IPS DF 6.9 (cell line): ENCODE data around the gene RUNX1.
"Not testable (repeated sequence)": the region's sequence is repeated elsewhere in the genome, so short reads cannot be mapped to it uniquely, and the experiment has no call there.

Experiments
- DNase-seq: peaks from one replicate; pipeline ENCODE4 v3.0.0-alpha.2; 2013; ENCODE audit warnings: low read depth, low spot score
- H3K27ac ChIP-seq: one replicate; pipeline ENCODE4 v1.5.1; 2013; ENCODE audit warnings: low read length, control low read depth
- H3K27me3 ChIP-seq: 2 replicates; pipeline ENCODE4 v1.6.1; 2013; ENCODE audit warnings: mild to moderate bottlenecking, low read length; ENCODE audit not compliant: control insufficient read depth, insufficient read depth
- H3K36me3 ChIP-seq: 2 replicates; pipeline ENCODE4 v1.6.1; 2013; ENCODE audit warnings: low read length; ENCODE audit not compliant: control insufficient read depth, insufficient read depth
- H3K4me1 ChIP-seq: 2 replicates; pipeline ENCODE4 v1.6.1; 2013; ENCODE audit warnings: low read length; ENCODE audit not compliant: control insufficient read depth, insufficient read depth
- H3K4me3 ChIP-seq: 2 replicates; pipeline ENCODE4 v1.5.1; 2013; ENCODE audit warnings: mild to moderate bottlenecking, low read length
- H3K9me3 ChIP-seq: 2 replicates; pipeline ENCODE4 v1.6.1; 2013; ENCODE audit warnings: low read length, inconsistent platforms; ENCODE audit not compliant: control insufficient read depth, insufficient read depth
- WGBS: extraction: QIAGEN DNeasy Blood & Tissue Kit; methylation state at CpG from one replicate; pipeline ENCODE4 v1.1.7; 2013; ENCODE audit warnings: mixed read lengths, missing lambda C conversion rate; ENCODE audit not compliant: insufficient read length, insufficient coverage; 5-methylcytosine and 5-hydroxymethylcytosine counted together

Gene RUNX1

GRCh38 chr21:34959607-34960006, 89.5 kb downstream of the RUNX1 start:
- WGBS: no CpG with 5 or more reads among the region's 1 CpG
- no peaks in the 10 kb centered on the region for H3K36me3 ChIP-seq
- H3K4me1 ChIP-seq: no peaks in the 10 kb centered on the region

GRCh38 chr21:34958040-34958439, 91.1 kb downstream of the RUNX1 start:
- no peak for DNase-seq
- Histone ChIP-seq H3K27ac (no peak overlapping the region), H3K9me3 (no peaks in the 10 kb centered on the region), H3K27me3 (no peaks in the 10 kb centered on the region), H3K36me3 (no peaks in the 10 kb centered on the region), H3K4me1 (no peaks in the 10 kb centered on the region), H3K4me3 (no peak overlapping the region)
- WGBS: no CpG with 5 or more reads among the region's 4 CpGs

More at GRCh38 chr21:34959607-34960006, 89.5 kb downstream of the RUNX1 start:
- no peak overlapping the region for H3K27ac ChIP-seq
- H3K27me3 ChIP-seq: no peaks in the 10 kb centered on the region
- no peak for DNase-seq
- no peaks in the 10 kb centered on the region for H3K9me3 ChIP-seq
- no peak overlapping the region for H3K4me3 ChIP-seq

- WGBS: no CpG with 5 or more reads among the region's 11 CpGs
- Histone ChIP-seq H3K36me3 (no peaks in the 10 kb centered on the region), H3K27me3 (no peaks in the 10 kb centered on the region), H3K4me3 (no peak overlapping the region), H3K9me3 (no peaks in the 10 kb centered on the region), H3K27ac (no peak overlapping the region), H3K4me1 (no peaks in the 10 kb centered on the region)
- DNase-seq: no peak
These were observed 92.4 kb downstream of the RUNX1 start for GRCh38 chr21:34956416-34957316.

GRCh38 chr21:34953950-34954349, 95.2 kb downstream of the RUNX1 start:
- Histone ChIP-seq H3K4me1 (no peaks in the 10 kb centered on the region), H3K36me3 (no peaks in the 10 kb centered on the region), H3K27ac (no peak overlapping the region), H3K9me3 (no peaks in the 10 kb centered on the region), H3K27me3 (no peaks in the 10 kb centered on the region), H3K4me3 (no peak overlapping the region)
- DNase-seq: no peak

GRCh38 chr21:34952701-34953100, 96.4 kb downstream of the RUNX1 start:
- H3K27ac ChIP-seq: no peak overlapping the region
- H3K9me3 ChIP-seq: no peaks in the 10 kb centered on the region
- DNase-seq: no peak
- H3K27me3 ChIP-seq: no peaks in the 10 kb centered on the region
- no peak overlapping the region for H3K4me3 ChIP-seq
- WGBS: no CpG with 5 or more reads among the region's 1 CpG
- no peaks in the 10 kb centered on the region for H3K4me1 ChIP-seq
- H3K36me3 ChIP-seq: no peaks in the 10 kb centered on the region

GRCh38 chr21:34951868-34952267, 97.2 kb downstream of the RUNX1 start:
- not testable (repeated sequence) for H3K36me3 ChIP-seq, DNase-seq, H3K4me3 ChIP-seq, H3K4me1 ChIP-seq, H3K9me3 ChIP-seq, H3K27ac ChIP-seq, H3K27me3 ChIP-seq
- no CpG with 5 or more reads among the region's 4 CpGs for WGBS

GRCh38 chr21:34950980-34951379, 98.1 kb downstream of the RUNX1 start:
- no CpG with 5 or more reads among the region's 4 CpGs for WGBS
- H3K9me3 ChIP-seq: no peaks in the 10 kb centered on the region
- no peak for DNase-seq
- no peaks in the 10 kb centered on the region for H3K4me1 ChIP-seq
- no peaks in the 10 kb centered on the region for H3K27me3 ChIP-seq
- no peak overlapping the region for H3K27ac ChIP-seq
- no peaks in the 10 kb centered on the region for H3K36me3 ChIP-seq
- H3K4me3 ChIP-seq: no peak overlapping the region

- Histone ChIP-seq H3K27ac (no peak overlapping the region), H3K36me3 (no peaks in the 10 kb centered on the region)
These were observed 99.6 kb downstream of the RUNX1 start for GRCh38 chr21:34949499-34949898.

GRCh38 chr21:34949030-34949429, 100.1 kb downstream of the RUNX1 start:
- Histone ChIP-seq H3K36me3 (no peaks in the 10 kb centered on the region), H3K27me3 (no peaks in the 10 kb centered on the region), H3K27ac (no peak overlapping the region), H3K9me3 (no peaks in the 10 kb centered on the region), H3K4me3 (no peak overlapping the region), H3K4me1 (no peaks in the 10 kb centered on the region)
- no CpG with 5 or more reads among the region's 4 CpGs for WGBS
- no peak for DNase-seq

More at GRCh38 chr21:34949499-34949898, 99.6 kb downstream of the RUNX1 start:
- Histone ChIP-seq H3K4me3 (no peak overlapping the region), H3K9me3 (no peaks in the 10 kb centered on the region), H3K27me3 (no peaks in the 10 kb centered on the region), H3K4me1 (no peaks in the 10 kb centered on the region)
- no peak for DNase-seq
- no CpG with 5 or more reads among the region's 10 CpGs for WGBS

- no peaks in the 10 kb centered on the region for H3K36me3 ChIP-seq
- no peaks in the 10 kb centered on the region for H3K4me1 ChIP-seq
- no peak overlapping the region for H3K4me3 ChIP-seq
- H3K27ac ChIP-seq: no peak overlapping the region
- no peaks in the 10 kb centered on the region for H3K9me3 ChIP-seq
- no peaks in the 10 kb centered on the region for H3K27me3 ChIP-seq
- no CpG with 5 or more reads among the region's 5 CpGs for WGBS
- no peak for DNase-seq
These were observed 100.9 kb downstream of the RUNX1 start for GRCh38 chr21:34948157-34948556.
